Heart right ventricle (tissue), 16 donors: ENCODE measurements around the gene CAMK1D. TPM values are rescaled to one million over a fixed set of nuclear protein-coding genes. Genes with fewer than 3 reads are reported as not detected.

ENCODE experiments used
- ATAC-seq, 8 donors: fragments of 200-7000 bp; cut with Tn5 transposase; one replicate each; pipeline ENCODE4 v1.9.1; 2020; ENCODE audit warnings: mild to moderate bottlenecking in 8 of 8, moderate library complexity in 8 of 8, moderate number of reproducible peaks in 1 of 8
- DNase-seq, 2 donors: peaks; one replicate each; pipeline ENCODE4 v3.0.0-alpha.2; 2020
- H3K27ac ChIP-seq, 10 donors: fragments of 200-600 bp; sonication (generic) in 2 of 10; one replicate each; pipeline versions ENCODE4 v1.5.0 to v1.8.0; 2020 to 2022; ENCODE audit warnings: mild to moderate bottlenecking in 3 of 10
- H3K27me3 ChIP-seq, 7 donors: fragments of 200-600 bp; one replicate each; pipeline ENCODE4 v1.8.0; 2021 to 2022; ENCODE audit warnings: mild to moderate bottlenecking in 2 of 7
- H3K36me3 ChIP-seq, 9 donors: fragments of 200-600 bp; sonication (generic) in 1 of 9; one replicate each; pipeline versions ENCODE4 v1.5.0 to v1.8.0; 2020 to 2022; ENCODE audit warnings: mild to moderate bottlenecking in 2 of 9
- H3K4me1 ChIP-seq, 9 donors: fragments of 200-600 bp; sonication (generic) in 1 of 9; one replicate each; pipeline versions ENCODE4 v1.5.0 to v1.8.0; 2020 to 2022; ENCODE audit warnings: mild to moderate bottlenecking in 4 of 9
- H3K4me3 ChIP-seq, 10 donors: fragments of 200-600 bp; sonication (generic) in 2 of 10; one replicate each; pipeline versions ENCODE4 v1.5.0 to v1.8.0; 2020 to 2022; ENCODE audit warnings: mild to moderate bottlenecking in 7 of 10, moderate library complexity in 2 of 10
- H3K9me3 ChIP-seq, 11 donors: fragments of 200-600 bp in 10 of 11; sonication (generic) in 2 of 11; one replicate each; pipeline versions ENCODE4 v1.5.0 to v1.8.0; 2013 to 2022; ENCODE audit warnings: mild to moderate bottlenecking in 2 of 11, control low read depth in 1 of 11, moderate library complexity in 1 of 11
- CTCF ChIP-seq, 9 donors: fragments of 200-600 bp; sonication (generic) in 2 of 9; IDR thresholded peaks; one replicate each; pipeline versions ENCODE4 v1.5.0 to v1.8.0; 2021 to 2022; ENCODE audit warnings: antibody characterized with exemption in 9 of 9, mild to moderate bottlenecking in 5 of 9, moderate library complexity in 1 of 9
- WGBS, 2 donors: extraction: QIAGEN DNeasy Blood & Tissue Kit; methylation state at CpG; one replicate each; pipeline ENCODE4 v1.1.7; 2013; ENCODE audit warnings: inconsistent platforms in 1 of 2; 5-methylcytosine and 5-hydroxymethylcytosine counted together
- intact Hi-C, 10 donors: fragments of 100-400 bp; cut with DNase I; formaldehyde crosslinking; loops; one replicate each; pipeline versions ENCODE4 v1.11.1 to v1.14.2; 2022
- polyA plus RNA-seq, 2 donors: library from polyadenylated mRNA; stranded (reverse); fragments of 200-250 nt; gene quantifications; one replicate each; pipeline ENCODE4 v1.2.3, GENCODE V29; 2013
- total RNA-seq, 10 donors: library from RNA; stranded (reverse); fragmentation: NEBNext Ultra II Directional in 3 of 10; extraction: Animal tissue kit (Norgen Biotek cat#: 25700) in 3 of 10; gene quantifications; one replicate each; pipeline versions ENCODE4 v1.2.1 to v1.2.4, GENCODE V29; 2021 to 2023
- donor health status: Arrhythmogenic right ventricular cardiomyopathy.
- donor health status: ischemic (EF 13 %, LVEDD 7.1; RV severe dilation, severe dysfunction).
- donor health status: healthy with polysubstance abuse.
- donor health status: DM: no; HTN: yes; CAD: no.
- donor health status: DM: no; HTN: no; CAD: no.
- donor health status: ischemic (EF 25% LVEDD 6.9; RV normal size, moderate dysfunction).
- donor health status: ischemic (EF 25% LVEDD 5.7; RV mildly dilated, moderate dysfunction).
- donor health status: healthy.
- donor health status: DM: yes; HTN: yes; CAD: no.
- donor health status: Ischemic cardiomyopathy.
- donor health status: ischemic (EF 35%, LVEDD 5.7; RV mildly dilated, moderate dysfunction).
- donor health status: nonischemic (EF 11% LVEDD 7.7; RV severe dilation, severe dysfunction).
- donor health status: DM: yes; HTN: yes; CAD: no.
- donor health status: PGD.
- donor health status: ischemic (EF 29% LVEDD 5.4; RV normal size, mild dysfunction).
- donor health status: nonischemic (EF 23%, LVEDD 6.1; RV moderate dilation, normal function).

The CAMK1D gene
- total and polyA plus RNA-seq, 12 donors = 1.3 to 17.7 (median 2.6) TPM

GRCh38 chr10:12577610-12578009 is 228.3 kb downstream of the CAMK1D start:
- intact Hi-C loops = no loop called here
- 89 to 95% methylated on average over 7 of the region's 7 CpGs for WGBS, 2 donors

GRCh38 chr10:12579954-12580858 is 230.9 kb downstream of the CAMK1D start:
- Histone ChIP-seq H3K4me3 (no peak overlapping the region), H3K27ac (no peak overlapping the region)
- intact Hi-C loops = no loop called here

More at GRCh38 chr10:12577610-12578009, 228.3 kb downstream of the CAMK1D start:
- Histone ChIP-seq H3K36me3 (no peaks in the 10 kb centered on the region), H3K4me1 (peaks cover 0 to 13% (median 3%) of the 10 kb centered on the region in 9 donors), H3K4me3 (no peak overlapping the region), H3K9me3 (peaks cover 0 to 28% (median 4%) of the 10 kb centered on the region in 11 donors), H3K27me3 (no peaks in the 10 kb centered on the region), H3K27ac (no peak overlapping the region)
- DNase-seq (no peak), ATAC-seq (no peak)
- no peak for TF ChIP-seq CTCF (IDR thresholded peaks at IDR 0.05)

GRCh38 chr10:12583891-12584595 is 234.7 kb downstream of the CAMK1D start:
- intact Hi-C loops = no loop called here
- peaks cover 0 to 26% (median 3%) of the 10 kb centered on the region in 9 donors for H3K4me1 ChIP-seq
- ATAC-seq (no peak), DNase-seq (no peak)
- peaks cover 0 to 20% (median 0%) of the 10 kb centered on the region in 11 donors for H3K9me3 ChIP-seq
- no peaks in the 10 kb centered on the region for H3K36me3 ChIP-seq
- TF ChIP-seq CTCF (IDR thresholded peaks at IDR 0.05) = no peak
- no peaks in the 10 kb centered on the region for H3K27me3 ChIP-seq
- H3K4me3 ChIP-seq = no peak overlapping the region
- no peak overlapping the region for H3K27ac ChIP-seq
- 95 to 100% methylated on average over 5 of the region's 5 CpGs for WGBS, 2 donors

More at GRCh38 chr10:12579954-12580858, 230.9 kb downstream of the CAMK1D start:
- H3K9me3 ChIP-seq = peaks cover 0 to 32% (median 4%) of the 10 kb centered on the region in 11 donors
- no peaks in the 10 kb centered on the region for H3K27me3 ChIP-seq
- H3K36me3 ChIP-seq = no peaks in the 10 kb centered on the region
- H3K4me1 ChIP-seq = peaks cover 0 to 13% (median 3%) of the 10 kb centered on the region in 9 donors
- WGBS, 2 donors = 34 to 51% methylated on average over 7 of the region's 7 CpGs
- no peak for TF ChIP-seq CTCF (IDR thresholded peaks at IDR 0.05)
- DNase-seq = no peak
- peak in 3 of 8 donors; percentile 12 to 91 (median 24) for ATAC-seq

- Histone ChIP-seq H3K27me3 (no peaks in the 10 kb centered on the region), H3K36me3 (no peaks in the 10 kb centered on the region), H3K27ac (no peak overlapping the region), H3K9me3 (peaks cover 0 to 12% (median 0%) of the 10 kb centered on the region in 11 donors), H3K4me3 (no peak overlapping the region), H3K4me1 (peaks cover 0 to 21% (median 0%) of the 10 kb centered on the region in 9 donors)
- DNase-seq (no peak), ATAC-seq (no peak)
- intact Hi-C loops = no loop called here
- TF ChIP-seq CTCF (IDR thresholded peaks at IDR 0.05) = no peak
- 88 to 90% methylated on average over 4 of the region's 4 CpGs for WGBS, 2 donors
These were observed 237.4 kb downstream of the CAMK1D start for GRCh38 chr10:12586741-12587140.
